GM23338 (cell line): ENCODE results near the gene CBR1. TPM values are rescaled to one million over a fixed set of nuclear protein-coding genes. Genes with fewer than 3 reads are reported as not detected.

ENCODE experiments used
- ATAC-seq: fragments of 200-7000 bp; cut with Tn5 transposase; 3 replicates; pipeline ENCODE4 v1.9.1; 2020
- DNase-seq: peaks from one replicate; pipeline ENCODE4 v3.0.0-alpha.2; 2015; ENCODE audit warnings: low spot score
- H2AFZ ChIP-seq: fragments of 200-600 bp; sonication (generic); 2 replicates; pipeline ENCODE4 v1.8.0; 2016; ENCODE audit warnings: antibody characterized with exemption, mild to moderate bottlenecking, moderate library complexity
- H3F3A ChIP-seq: fragments of 200-600 bp; sonication (generic); replicated peaks from 2 replicates; pipeline ENCODE4 v1.8.0; 2017; ENCODE audit warnings: antibody characterized with exemption, mixed run types, low read depth
- H3K27ac ChIP-seq: fragments of 200-600 bp; sonication (generic); 2 replicates; pipeline ENCODE4 v1.6.1; 2016; ENCODE audit warnings: low read depth
- H3K27me3 ChIP-seq: fragments of 200-600 bp; sonication (generic); 2 replicates; pipeline ENCODE4 v1.8.0; 2016; ENCODE audit warnings: mild to moderate bottlenecking, mixed run types, moderate library complexity; ENCODE audit not compliant: insufficient read depth
- H3K36me3 ChIP-seq: fragments of 200-600 bp; sonication (generic); 2 replicates; pipeline ENCODE4 v1.8.0; 2016; ENCODE audit warnings: mild to moderate bottlenecking; ENCODE audit not compliant: insufficient read depth
- H3K4me1 ChIP-seq: fragments of 200-600 bp; sonication (generic); 2 replicates; pipeline ENCODE4 v1.8.0; 2016; ENCODE audit warnings: mild to moderate bottlenecking, moderate library complexity; ENCODE audit not compliant: insufficient read depth
- H3K4me2 ChIP-seq: fragments of 200-600 bp; sonication (generic); 2 replicates; pipeline ENCODE4 v1.7.1; 2017; ENCODE audit warnings: mixed run types
- H3K4me3 ChIP-seq: fragments of 200-600 bp; sonication (generic); 2 replicates; pipeline ENCODE4 v1.6.1; 2016; ENCODE audit warnings: mixed run types
- H3K79me2 ChIP-seq: fragments of 200-600 bp; sonication (generic); replicated peaks from 2 replicates; pipeline ENCODE4 v1.8.0; 2017; ENCODE audit warnings: mild to moderate bottlenecking; ENCODE audit not compliant: insufficient read depth
- H3K9me2 ChIP-seq: fragments of 200-600 bp; sonication (generic); 2 replicates; pipeline ENCODE4 v1.8.0; 2017; ENCODE audit not compliant: insufficient read depth
- H4K20me1 ChIP-seq: fragments of 200-600 bp; sonication (generic); replicated peaks from 2 replicates; pipeline ENCODE4 v1.8.0; 2017; ENCODE audit warnings: mild to moderate bottlenecking; ENCODE audit not compliant: insufficient read depth
- H3K27ac Mint-ChIP-seq: 2 replicates; pipeline ENCODE4 v1.8.0; 2020; ENCODE audit warnings: inconsistent platforms, mild to moderate bottlenecking, moderate library complexity, mixed read lengths
- H3K27me3 Mint-ChIP-seq: 3 replicates; pipeline ENCODE4 v1.8.0; 2022; ENCODE audit warnings: low read depth, mild to moderate bottlenecking, moderate library complexity, mixed read lengths, inconsistent platforms; ENCODE audit not compliant: insufficient read depth, poor library complexity
- H3K36me3 Mint-ChIP-seq: 3 replicates; pipeline ENCODE4 v1.8.0; 2021; ENCODE audit warnings: low read depth, mild to moderate bottlenecking, inconsistent platforms, moderate library complexity, mixed read lengths
- H3K4me1 Mint-ChIP-seq: 3 replicates; pipeline ENCODE4 v1.8.0; 2020; ENCODE audit warnings: mild to moderate bottlenecking, inconsistent platforms, mixed read lengths
- H3K4me3 Mint-ChIP-seq: 3 replicates; pipeline ENCODE4 v1.8.0; 2021; ENCODE audit warnings: moderate library complexity, mild to moderate bottlenecking, inconsistent platforms, mixed read lengths
- H3K9me3 Mint-ChIP-seq: 3 replicates; pipeline ENCODE4 v1.8.0; 2020; ENCODE audit warnings: moderate library complexity, mild to moderate bottlenecking, inconsistent platforms, mixed read lengths
- CREB1 ChIP-seq: fragments of 250-450 bp; sonication (Bioruptor Pico); IDR thresholded peaks from 2 replicates; pipeline ENCODE4 v1.5.0; 2020; ENCODE audit warnings: low read depth, mild to moderate bottlenecking, moderate library complexity
- EZH2 ChIP-seq: fragments of 200-600 bp; sonication (generic); IDR thresholded peaks from one replicate; pipeline ENCODE4 v1.8.0; 2017; ENCODE audit warnings: antibody characterized with exemption, mild to moderate bottlenecking, low read depth; ENCODE audit not compliant: unreplicated experiment
- EZH2phosphoT487 ChIP-seq: fragments of 200-600 bp; sonication (generic); IDR thresholded peaks from one replicate; pipeline ENCODE4 v1.8.1; 2018; ENCODE audit warnings: antibody characterized with exemption; ENCODE audit not compliant: unreplicated experiment
- JUNB ChIP-seq: IDR thresholded peaks from one replicate; pipeline ENCODE4 v1.6.1; 2016; ENCODE audit warnings: antibody characterized with exemption; ENCODE audit not compliant: unreplicated experiment
- NANOG ChIP-seq: IDR thresholded peaks from 2 replicates; pipeline ENCODE4 v1.6.1; 2016; ENCODE audit warnings: antibody characterized with exemption, borderline replicate concordance
- POLR2AphosphoS5 ChIP-seq: IDR thresholded peaks from 2 replicates; pipeline ENCODE4 v1.6.1; 2016; ENCODE audit warnings: antibody characterized with exemption, low read depth
- STAT1 ChIP-seq: IDR thresholded peaks from one replicate; pipeline ENCODE4 v1.6.1; 2016; ENCODE audit warnings: antibody characterized with exemption; ENCODE audit not compliant: unreplicated experiment
- ZNF114 ChIP-seq: fragments of 250-450 bp; sonication (Bioruptor Pico); IDR thresholded peaks from 2 replicates; pipeline ENCODE4 v1.5.0; 2020; ENCODE audit warnings: mild to moderate bottlenecking, moderate library complexity
- ZNF331 ChIP-seq: fragments of 250-450 bp; sonication (Bioruptor Pico); IDR thresholded peaks from 2 replicates; pipeline ENCODE4 v1.5.0; 2020; ENCODE audit warnings: low read depth, mild to moderate bottlenecking, moderate library complexity
- polyA plus RNA-seq: library from polyadenylated mRNA; unstranded; fragments of >200 nt; fragmentation: Nextera tagmentation; extraction: Ambion mirVana; gene quantifications from 2 replicates; pipeline ENCODE4 v1.2.1, GENCODE V29; 2016
- total RNA-seq: library from RNA; depleted of rRNA; stranded (reverse); fragments of >200 nt; shearing (Covaris generic); gene quantifications from 2 replicates; pipeline ENCODE4 v1.2.3, GENCODE V29; 2014
- TF ChIP-seq, protein P1 (sequence below), 2 experiments: fragments of 200-600 bp in 1 of 2; sonication (generic) in 1 of 2; conservative IDR thresholded peaks; 2 replicates each; pipeline versions ENCODE4 v1.5.1 to v1.6.1; 2016 to 2017; ENCODE audit warnings: antibody characterized with exemption in 2 of 2, low read depth in 2 of 2, mild to moderate bottlenecking in 2 of 2, moderate library complexity in 1 of 2
- TF ChIP-seq, protein P2 (sequence below): IDR thresholded peaks from one replicate; pipeline ENCODE4 v1.6.1; 2018; ENCODE audit warnings: antibody characterized with exemption; ENCODE audit not compliant: unreplicated experiment
- TF ChIP-seq, protein P3 (sequence below): IDR thresholded peaks from 2 replicates; pipeline ENCODE4 v1.6.1; 2016; ENCODE audit warnings: antibody characterized with exemption
- TF ChIP-seq, protein P4 (sequence below): fragments of 250-450 bp; sonication (Bioruptor Pico); IDR thresholded peaks from 2 replicates; pipeline ENCODE4 v1.5.0; 2020; ENCODE audit warnings: mild to moderate bottlenecking, moderate library complexity

CBR1 gene
- total and polyA plus RNA-seq, 2 experiments from 2014 or later, result 285 to 487 TPM

DNA sequence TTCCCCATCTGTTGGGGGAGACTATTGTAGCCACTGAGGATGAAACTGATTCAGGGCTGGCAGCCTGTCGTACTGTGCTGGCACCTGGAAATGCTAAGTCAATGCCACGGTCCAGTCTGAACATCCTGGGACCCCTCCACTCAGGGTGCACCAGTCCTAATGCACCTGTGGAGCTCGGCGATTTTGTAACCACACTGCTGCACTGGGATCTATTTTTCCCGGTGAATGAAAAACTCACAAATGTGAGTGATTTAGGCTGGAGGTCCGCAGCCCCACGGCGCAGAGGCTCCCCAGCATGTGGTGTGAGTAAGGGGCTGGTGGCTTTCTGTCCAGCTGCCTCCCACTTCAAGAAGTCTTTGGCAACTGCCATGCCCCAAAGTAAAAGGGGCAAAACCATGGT lies 45.0 kb upstream of the CBR1 start:
- H3K27ac Mint-ChIP-seq, result no peak overlapping the region
- Histone ChIP-seq H3K4me3 (no peak overlapping the region), H3K4me2 (no peak overlapping the region), H3K27ac (no peak overlapping the region), H2AFZ (no peak overlapping the region), H4K20me1 (no peaks in the 10 kb centered on the region), H3K9me2 (no peaks in the 10 kb centered on the region), H3K36me3 (0 out of 2 replicates have a peak, but pooled peaks cover 3% of the 10 kb centered on the region), H3K4me1 (no peaks in the 10 kb centered on the region), H3K27me3 (no peaks in the 10 kb centered on the region), H3F3A (0 out of 2 replicates have a peak, but pooled peaks cover 2% of the 10 kb centered on the region), H3K79me2 (no peaks in the 10 kb centered on the region)
- no peak overlapping the region for H3K4me3 Mint-ChIP-seq
- no peak for ATAC-seq
- H3K4me1 Mint-ChIP-seq, result peaks cover 7% of the 10 kb centered on the region; the same call in 2 of the 3 replicates
- peaks cover 4% of the 10 kb centered on the region for H3K27me3 Mint-ChIP-seq
- H3K36me3 Mint-ChIP-seq, result peaks cover 4% of the 10 kb centered on the region; the same call in 1 of the 3 replicates
- TF ChIP-seq, protein P1, sequence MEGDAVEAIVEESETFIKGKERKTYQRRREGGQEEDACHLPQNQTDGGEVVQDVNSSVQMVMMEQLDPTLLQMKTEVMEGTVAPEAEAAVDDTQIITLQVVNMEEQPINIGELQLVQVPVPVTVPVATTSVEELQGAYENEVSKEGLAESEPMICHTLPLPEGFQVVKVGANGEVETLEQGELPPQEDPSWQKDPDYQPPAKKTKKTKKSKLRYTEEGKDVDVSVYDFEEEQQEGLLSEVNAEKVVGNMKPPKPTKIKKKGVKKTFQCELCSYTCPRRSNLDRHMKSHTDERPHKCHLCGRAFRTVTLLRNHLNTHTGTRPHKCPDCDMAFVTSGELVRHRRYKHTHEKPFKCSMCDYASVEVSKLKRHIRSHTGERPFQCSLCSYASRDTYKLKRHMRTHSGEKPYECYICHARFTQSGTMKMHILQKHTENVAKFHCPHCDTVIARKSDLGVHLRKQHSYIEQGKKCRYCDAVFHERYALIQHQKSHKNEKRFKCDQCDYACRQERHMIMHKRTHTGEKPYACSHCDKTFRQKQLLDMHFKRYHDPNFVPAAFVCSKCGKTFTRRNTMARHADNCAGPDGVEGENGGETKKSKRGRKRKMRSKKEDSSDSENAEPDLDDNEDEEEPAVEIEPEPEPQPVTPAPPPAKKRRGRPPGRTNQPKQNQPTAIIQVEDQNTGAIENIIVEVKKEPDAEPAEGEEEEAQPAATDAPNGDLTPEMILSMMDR (conservative IDR thresholded peaks at IDR 0.05; ENCODE audit: low read depth in 2 of 2), result no peak
- TF ChIP-seq, protein P2, sequence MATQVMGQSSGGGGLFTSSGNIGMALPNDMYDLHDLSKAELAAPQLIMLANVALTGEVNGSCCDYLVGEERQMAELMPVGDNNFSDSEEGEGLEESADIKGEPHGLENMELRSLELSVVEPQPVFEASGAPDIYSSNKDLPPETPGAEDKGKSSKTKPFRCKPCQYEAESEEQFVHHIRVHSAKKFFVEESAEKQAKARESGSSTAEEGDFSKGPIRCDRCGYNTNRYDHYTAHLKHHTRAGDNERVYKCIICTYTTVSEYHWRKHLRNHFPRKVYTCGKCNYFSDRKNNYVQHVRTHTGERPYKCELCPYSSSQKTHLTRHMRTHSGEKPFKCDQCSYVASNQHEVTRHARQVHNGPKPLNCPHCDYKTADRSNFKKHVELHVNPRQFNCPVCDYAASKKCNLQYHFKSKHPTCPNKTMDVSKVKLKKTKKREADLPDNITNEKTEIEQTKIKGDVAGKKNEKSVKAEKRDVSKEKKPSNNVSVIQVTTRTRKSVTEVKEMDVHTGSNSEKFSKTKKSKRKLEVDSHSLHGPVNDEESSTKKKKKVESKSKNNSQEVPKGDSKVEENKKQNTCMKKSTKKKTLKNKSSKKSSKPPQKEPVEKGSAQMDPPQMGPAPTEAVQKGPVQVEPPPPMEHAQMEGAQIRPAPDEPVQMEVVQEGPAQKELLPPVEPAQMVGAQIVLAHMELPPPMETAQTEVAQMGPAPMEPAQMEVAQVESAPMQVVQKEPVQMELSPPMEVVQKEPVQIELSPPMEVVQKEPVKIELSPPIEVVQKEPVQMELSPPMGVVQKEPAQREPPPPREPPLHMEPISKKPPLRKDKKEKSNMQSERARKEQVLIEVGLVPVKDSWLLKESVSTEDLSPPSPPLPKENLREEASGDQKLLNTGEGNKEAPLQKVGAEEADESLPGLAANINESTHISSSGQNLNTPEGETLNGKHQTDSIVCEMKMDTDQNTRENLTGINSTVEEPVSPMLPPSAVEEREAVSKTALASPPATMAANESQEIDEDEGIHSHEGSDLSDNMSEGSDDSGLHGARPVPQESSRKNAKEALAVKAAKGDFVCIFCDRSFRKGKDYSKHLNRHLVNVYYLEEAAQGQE, result no peak
- no peak for TF ChIP-seq ZNF114 (CRISPR knock-in tag)
- TF ChIP-seq ZNF331 (CRISPR knock-in tag), result no peak
- no peak for TF ChIP-seq EZH2
- TF ChIP-seq STAT1, result no peak
- TF ChIP-seq EZH2phosphoT487, result no peak
- no peak for TF ChIP-seq JUNB
- no peak for TF ChIP-seq CREB1 (CRISPR knock-in tag)
- TF ChIP-seq, protein P3, sequence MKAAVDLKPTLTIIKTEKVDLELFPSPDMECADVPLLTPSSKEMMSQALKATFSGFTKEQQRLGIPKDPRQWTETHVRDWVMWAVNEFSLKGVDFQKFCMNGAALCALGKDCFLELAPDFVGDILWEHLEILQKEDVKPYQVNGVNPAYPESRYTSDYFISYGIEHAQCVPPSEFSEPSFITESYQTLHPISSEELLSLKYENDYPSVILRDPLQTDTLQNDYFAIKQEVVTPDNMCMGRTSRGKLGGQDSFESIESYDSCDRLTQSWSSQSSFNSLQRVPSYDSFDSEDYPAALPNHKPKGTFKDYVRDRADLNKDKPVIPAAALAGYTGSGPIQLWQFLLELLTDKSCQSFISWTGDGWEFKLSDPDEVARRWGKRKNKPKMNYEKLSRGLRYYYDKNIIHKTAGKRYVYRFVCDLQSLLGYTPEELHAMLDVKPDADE, result no peak
- no peak for TF ChIP-seq POLR2AphosphoS5
- TF ChIP-seq NANOG, result no peak
- TF ChIP-seq, protein P4, sequence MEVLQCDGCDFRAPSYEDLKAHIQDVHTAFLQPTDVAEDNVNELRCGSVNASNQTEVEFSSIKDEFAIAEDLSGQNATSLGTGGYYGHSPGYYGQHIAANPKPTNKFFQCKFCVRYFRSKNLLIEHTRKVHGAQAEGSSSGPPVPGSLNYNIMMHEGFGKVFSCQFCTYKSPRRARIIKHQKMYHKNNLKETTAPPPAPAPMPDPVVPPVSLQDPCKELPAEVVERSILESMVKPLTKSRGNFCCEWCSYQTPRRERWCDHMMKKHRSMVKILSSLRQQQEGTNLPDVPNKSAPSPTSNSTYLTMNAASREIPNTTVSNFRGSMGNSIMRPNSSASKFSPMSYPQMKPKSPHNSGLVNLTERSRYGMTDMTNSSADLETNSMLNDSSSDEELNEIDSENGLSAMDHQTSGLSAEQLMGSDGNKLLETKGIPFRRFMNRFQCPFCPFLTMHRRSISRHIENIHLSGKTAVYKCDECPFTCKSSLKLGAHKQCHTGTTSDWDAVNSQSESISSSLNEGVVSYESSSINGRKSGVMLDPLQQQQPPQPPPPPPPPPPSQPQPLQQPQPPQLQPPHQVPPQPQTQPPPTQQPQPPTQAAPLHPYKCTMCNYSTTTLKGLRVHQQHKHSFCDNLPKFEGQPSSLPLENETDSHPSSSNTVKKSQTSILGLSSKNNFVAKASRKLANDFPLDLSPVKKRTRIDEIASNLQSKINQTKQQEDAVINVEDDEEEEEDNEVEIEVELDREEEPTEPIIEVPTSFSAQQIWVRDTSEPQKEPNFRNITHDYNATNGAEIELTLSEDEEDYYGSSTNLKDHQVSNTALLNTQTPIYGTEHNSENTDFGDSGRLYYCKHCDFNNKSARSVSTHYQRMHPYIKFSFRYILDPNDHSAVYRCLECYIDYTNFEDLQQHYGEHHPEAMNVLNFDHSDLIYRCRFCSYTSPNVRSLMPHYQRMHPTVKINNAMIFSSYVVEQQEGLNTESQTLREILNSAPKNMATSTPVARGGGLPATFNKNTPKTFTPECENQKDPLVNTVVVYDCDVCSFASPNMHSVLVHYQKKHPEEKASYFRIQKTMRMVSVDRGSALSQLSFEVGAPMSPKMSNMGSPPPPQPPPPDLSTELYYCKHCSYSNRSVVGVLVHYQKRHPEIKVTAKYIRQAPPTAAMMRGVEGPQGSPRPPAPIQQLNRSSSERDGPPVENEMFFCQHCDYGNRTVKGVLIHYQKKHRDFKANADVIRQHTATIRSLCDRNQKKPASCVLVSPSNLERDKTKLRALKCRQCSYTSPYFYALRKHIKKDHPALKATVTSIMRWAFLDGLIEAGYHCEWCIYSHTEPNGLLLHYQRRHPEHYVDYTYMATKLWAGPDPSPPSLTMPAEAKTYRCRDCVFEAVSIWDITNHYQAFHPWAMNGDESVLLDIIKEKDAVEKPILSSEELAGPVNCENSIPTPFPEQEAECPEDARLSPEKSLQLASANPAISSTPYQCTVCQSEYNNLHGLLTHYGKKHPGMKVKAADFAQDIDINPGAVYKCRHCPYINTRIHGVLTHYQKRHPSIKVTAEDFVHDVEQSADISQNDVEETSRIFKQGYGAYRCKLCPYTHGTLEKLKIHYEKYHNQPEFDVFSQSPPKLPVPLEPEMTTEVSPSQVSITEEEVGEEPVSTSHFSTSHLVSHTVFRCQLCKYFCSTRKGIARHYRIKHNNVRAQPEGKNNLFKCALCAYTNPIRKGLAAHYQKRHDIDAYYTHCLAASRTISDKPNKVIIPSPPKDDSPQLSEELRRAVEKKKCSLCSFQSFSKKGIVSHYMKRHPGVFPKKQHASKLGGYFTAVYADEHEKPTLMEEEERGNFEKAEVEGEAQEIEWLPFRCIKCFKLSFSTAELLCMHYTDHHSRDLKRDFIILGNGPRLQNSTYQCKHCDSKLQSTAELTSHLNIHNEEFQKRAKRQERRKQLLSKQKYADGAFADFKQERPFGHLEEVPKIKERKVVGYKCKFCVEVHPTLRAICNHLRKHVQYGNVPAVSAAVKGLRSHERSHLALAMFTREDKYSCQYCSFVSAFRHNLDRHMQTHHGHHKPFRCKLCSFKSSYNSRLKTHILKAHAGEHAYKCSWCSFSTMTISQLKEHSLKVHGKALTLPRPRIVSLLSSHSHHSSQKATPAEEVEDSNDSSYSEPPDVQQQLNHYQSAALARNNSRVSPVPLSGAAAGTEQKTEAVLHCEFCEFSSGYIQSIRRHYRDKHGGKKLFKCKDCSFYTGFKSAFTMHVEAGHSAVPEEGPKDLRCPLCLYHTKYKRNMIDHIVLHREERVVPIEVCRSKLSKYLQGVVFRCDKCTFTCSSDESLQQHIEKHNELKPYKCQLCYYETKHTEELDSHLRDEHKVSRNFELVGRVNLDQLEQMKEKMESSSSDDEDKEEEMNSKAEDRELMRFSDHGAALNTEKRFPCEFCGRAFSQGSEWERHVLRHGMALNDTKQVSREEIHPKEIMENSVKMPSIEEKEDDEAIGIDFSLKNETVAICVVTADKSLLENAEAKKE (CRISPR knock-in tag), result no peak
- peaks cover 10% of the 10 kb centered on the region; the same call in 2 of the 3 replicates for H3K9me3 Mint-ChIP-seq
- DNase-seq, result no peak
